GM23338 (cell line): ENCODE data around the gene ZNF174. TPM values are rescaled to one million over a fixed set of nuclear protein-coding genes. Genes with fewer than 3 reads are reported as not detected.

ENCODE experiments used
- ATAC-seq: fragments of 200-7000 bp; cut with Tn5 transposase; 3 replicates; pipeline ENCODE4 v1.9.1; 2020
- DNase-seq: peaks from one replicate; pipeline ENCODE4 v3.0.0-alpha.2; 2015; ENCODE audit warnings: low spot score
- H2AFZ ChIP-seq: fragments of 200-600 bp; sonication (generic); 2 replicates; pipeline ENCODE4 v1.8.0; 2016; ENCODE audit warnings: antibody characterized with exemption, mild to moderate bottlenecking, moderate library complexity
- H3F3A ChIP-seq: fragments of 200-600 bp; sonication (generic); replicated peaks from 2 replicates; pipeline ENCODE4 v1.8.0; 2017; ENCODE audit warnings: antibody characterized with exemption, mixed run types, low read depth
- H3K27ac ChIP-seq: fragments of 200-600 bp; sonication (generic); 2 replicates; pipeline ENCODE4 v1.6.1; 2016; ENCODE audit warnings: low read depth
- H3K27me3 ChIP-seq: fragments of 200-600 bp; sonication (generic); 2 replicates; pipeline ENCODE4 v1.8.0; 2016; ENCODE audit warnings: mild to moderate bottlenecking, mixed run types, moderate library complexity; ENCODE audit not compliant: insufficient read depth
- H3K36me3 ChIP-seq: fragments of 200-600 bp; sonication (generic); 2 replicates; pipeline ENCODE4 v1.8.0; 2016; ENCODE audit warnings: mild to moderate bottlenecking; ENCODE audit not compliant: insufficient read depth
- H3K4me1 ChIP-seq: fragments of 200-600 bp; sonication (generic); 2 replicates; pipeline ENCODE4 v1.8.0; 2016; ENCODE audit warnings: mild to moderate bottlenecking, moderate library complexity; ENCODE audit not compliant: insufficient read depth
- H3K4me2 ChIP-seq: fragments of 200-600 bp; sonication (generic); 2 replicates; pipeline ENCODE4 v1.7.1; 2017; ENCODE audit warnings: mixed run types
- H3K4me3 ChIP-seq: fragments of 200-600 bp; sonication (generic); 2 replicates; pipeline ENCODE4 v1.6.1; 2016; ENCODE audit warnings: mixed run types
- H3K79me2 ChIP-seq: fragments of 200-600 bp; sonication (generic); replicated peaks from 2 replicates; pipeline ENCODE4 v1.8.0; 2017; ENCODE audit warnings: mild to moderate bottlenecking; ENCODE audit not compliant: insufficient read depth
- H3K9me2 ChIP-seq: fragments of 200-600 bp; sonication (generic); 2 replicates; pipeline ENCODE4 v1.8.0; 2017; ENCODE audit not compliant: insufficient read depth
- H4K20me1 ChIP-seq: fragments of 200-600 bp; sonication (generic); replicated peaks from 2 replicates; pipeline ENCODE4 v1.8.0; 2017; ENCODE audit warnings: mild to moderate bottlenecking; ENCODE audit not compliant: insufficient read depth
- H3K27ac Mint-ChIP-seq: 2 replicates; pipeline ENCODE4 v1.8.0; 2020; ENCODE audit warnings: inconsistent platforms, mild to moderate bottlenecking, moderate library complexity, mixed read lengths
- H3K27me3 Mint-ChIP-seq: 3 replicates; pipeline ENCODE4 v1.8.0; 2022; ENCODE audit warnings: low read depth, mild to moderate bottlenecking, moderate library complexity, mixed read lengths, inconsistent platforms; ENCODE audit not compliant: insufficient read depth, poor library complexity
- H3K36me3 Mint-ChIP-seq: 3 replicates; pipeline ENCODE4 v1.8.0; 2021; ENCODE audit warnings: low read depth, mild to moderate bottlenecking, inconsistent platforms, moderate library complexity, mixed read lengths
- H3K4me1 Mint-ChIP-seq: 3 replicates; pipeline ENCODE4 v1.8.0; 2020; ENCODE audit warnings: mild to moderate bottlenecking, inconsistent platforms, mixed read lengths
- H3K4me3 Mint-ChIP-seq: 3 replicates; pipeline ENCODE4 v1.8.0; 2021; ENCODE audit warnings: moderate library complexity, mild to moderate bottlenecking, inconsistent platforms, mixed read lengths
- H3K9me3 Mint-ChIP-seq: 3 replicates; pipeline ENCODE4 v1.8.0; 2020; ENCODE audit warnings: moderate library complexity, mild to moderate bottlenecking, inconsistent platforms, mixed read lengths
- STAT1 ChIP-seq: IDR thresholded peaks from one replicate; pipeline ENCODE4 v1.6.1; 2016; ENCODE audit warnings: antibody characterized with exemption; ENCODE audit not compliant: unreplicated experiment
- polyA plus RNA-seq: library from polyadenylated mRNA; unstranded; fragments of >200 nt; fragmentation: Nextera tagmentation; extraction: Ambion mirVana; gene quantifications from 2 replicates; pipeline ENCODE4 v1.2.1, GENCODE V29; 2016
- total RNA-seq: library from RNA; depleted of rRNA; stranded (reverse); fragments of >200 nt; shearing (Covaris generic); gene quantifications from 2 replicates; pipeline ENCODE4 v1.2.3, GENCODE V29; 2014
- TF ChIP-seq, protein P1 (sequence below): IDR thresholded peaks from 2 replicates; pipeline ENCODE4 v1.6.1; 2016; ENCODE audit warnings: antibody characterized with exemption
- TF ChIP-seq, protein P2 (sequence below): fragments of 250-450 bp; sonication (Bioruptor Pico); IDR thresholded peaks from 2 replicates; pipeline ENCODE4 v1.5.0; 2020; ENCODE audit warnings: mild to moderate bottlenecking, moderate library complexity
- TF ChIP-seq, protein P3 (sequence below), 2 experiments: fragments of 200-600 bp in 1 of 2; sonication (generic) in 1 of 2; conservative IDR thresholded peaks; 2 replicates each; pipeline versions ENCODE4 v1.5.1 to v1.6.1; 2016 to 2017; ENCODE audit warnings: antibody characterized with exemption in 2 of 2, low read depth in 2 of 2, mild to moderate bottlenecking in 2 of 2, moderate library complexity in 1 of 2

The ZNF174 gene
- total and polyA plus RNA-seq, 2 experiments from 2014 or later = 9.0 to 13.2 TPM

DNA sequence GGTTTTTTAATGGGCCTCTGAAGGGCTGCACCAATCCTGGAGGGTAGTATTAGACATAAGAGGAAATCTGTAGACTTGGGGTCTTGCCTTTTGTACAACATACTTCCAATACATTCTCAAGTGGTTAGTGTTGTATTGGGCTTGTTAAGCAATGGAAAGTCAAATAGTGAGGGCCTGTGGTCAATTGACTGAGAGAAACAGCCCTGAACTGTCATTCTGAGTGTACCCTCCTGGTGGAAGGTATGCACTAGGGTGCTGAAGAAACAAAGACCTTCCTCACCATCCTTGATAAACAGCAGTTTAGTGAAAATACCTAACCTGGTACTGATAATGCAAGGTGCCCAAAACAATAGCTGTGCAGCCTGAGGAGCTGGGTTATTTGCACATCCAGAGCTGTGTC, 23.1 kb upstream of the ZNF174 start:
- TF ChIP-seq, protein P1, sequence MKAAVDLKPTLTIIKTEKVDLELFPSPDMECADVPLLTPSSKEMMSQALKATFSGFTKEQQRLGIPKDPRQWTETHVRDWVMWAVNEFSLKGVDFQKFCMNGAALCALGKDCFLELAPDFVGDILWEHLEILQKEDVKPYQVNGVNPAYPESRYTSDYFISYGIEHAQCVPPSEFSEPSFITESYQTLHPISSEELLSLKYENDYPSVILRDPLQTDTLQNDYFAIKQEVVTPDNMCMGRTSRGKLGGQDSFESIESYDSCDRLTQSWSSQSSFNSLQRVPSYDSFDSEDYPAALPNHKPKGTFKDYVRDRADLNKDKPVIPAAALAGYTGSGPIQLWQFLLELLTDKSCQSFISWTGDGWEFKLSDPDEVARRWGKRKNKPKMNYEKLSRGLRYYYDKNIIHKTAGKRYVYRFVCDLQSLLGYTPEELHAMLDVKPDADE = no peak
- TF ChIP-seq, protein P2, sequence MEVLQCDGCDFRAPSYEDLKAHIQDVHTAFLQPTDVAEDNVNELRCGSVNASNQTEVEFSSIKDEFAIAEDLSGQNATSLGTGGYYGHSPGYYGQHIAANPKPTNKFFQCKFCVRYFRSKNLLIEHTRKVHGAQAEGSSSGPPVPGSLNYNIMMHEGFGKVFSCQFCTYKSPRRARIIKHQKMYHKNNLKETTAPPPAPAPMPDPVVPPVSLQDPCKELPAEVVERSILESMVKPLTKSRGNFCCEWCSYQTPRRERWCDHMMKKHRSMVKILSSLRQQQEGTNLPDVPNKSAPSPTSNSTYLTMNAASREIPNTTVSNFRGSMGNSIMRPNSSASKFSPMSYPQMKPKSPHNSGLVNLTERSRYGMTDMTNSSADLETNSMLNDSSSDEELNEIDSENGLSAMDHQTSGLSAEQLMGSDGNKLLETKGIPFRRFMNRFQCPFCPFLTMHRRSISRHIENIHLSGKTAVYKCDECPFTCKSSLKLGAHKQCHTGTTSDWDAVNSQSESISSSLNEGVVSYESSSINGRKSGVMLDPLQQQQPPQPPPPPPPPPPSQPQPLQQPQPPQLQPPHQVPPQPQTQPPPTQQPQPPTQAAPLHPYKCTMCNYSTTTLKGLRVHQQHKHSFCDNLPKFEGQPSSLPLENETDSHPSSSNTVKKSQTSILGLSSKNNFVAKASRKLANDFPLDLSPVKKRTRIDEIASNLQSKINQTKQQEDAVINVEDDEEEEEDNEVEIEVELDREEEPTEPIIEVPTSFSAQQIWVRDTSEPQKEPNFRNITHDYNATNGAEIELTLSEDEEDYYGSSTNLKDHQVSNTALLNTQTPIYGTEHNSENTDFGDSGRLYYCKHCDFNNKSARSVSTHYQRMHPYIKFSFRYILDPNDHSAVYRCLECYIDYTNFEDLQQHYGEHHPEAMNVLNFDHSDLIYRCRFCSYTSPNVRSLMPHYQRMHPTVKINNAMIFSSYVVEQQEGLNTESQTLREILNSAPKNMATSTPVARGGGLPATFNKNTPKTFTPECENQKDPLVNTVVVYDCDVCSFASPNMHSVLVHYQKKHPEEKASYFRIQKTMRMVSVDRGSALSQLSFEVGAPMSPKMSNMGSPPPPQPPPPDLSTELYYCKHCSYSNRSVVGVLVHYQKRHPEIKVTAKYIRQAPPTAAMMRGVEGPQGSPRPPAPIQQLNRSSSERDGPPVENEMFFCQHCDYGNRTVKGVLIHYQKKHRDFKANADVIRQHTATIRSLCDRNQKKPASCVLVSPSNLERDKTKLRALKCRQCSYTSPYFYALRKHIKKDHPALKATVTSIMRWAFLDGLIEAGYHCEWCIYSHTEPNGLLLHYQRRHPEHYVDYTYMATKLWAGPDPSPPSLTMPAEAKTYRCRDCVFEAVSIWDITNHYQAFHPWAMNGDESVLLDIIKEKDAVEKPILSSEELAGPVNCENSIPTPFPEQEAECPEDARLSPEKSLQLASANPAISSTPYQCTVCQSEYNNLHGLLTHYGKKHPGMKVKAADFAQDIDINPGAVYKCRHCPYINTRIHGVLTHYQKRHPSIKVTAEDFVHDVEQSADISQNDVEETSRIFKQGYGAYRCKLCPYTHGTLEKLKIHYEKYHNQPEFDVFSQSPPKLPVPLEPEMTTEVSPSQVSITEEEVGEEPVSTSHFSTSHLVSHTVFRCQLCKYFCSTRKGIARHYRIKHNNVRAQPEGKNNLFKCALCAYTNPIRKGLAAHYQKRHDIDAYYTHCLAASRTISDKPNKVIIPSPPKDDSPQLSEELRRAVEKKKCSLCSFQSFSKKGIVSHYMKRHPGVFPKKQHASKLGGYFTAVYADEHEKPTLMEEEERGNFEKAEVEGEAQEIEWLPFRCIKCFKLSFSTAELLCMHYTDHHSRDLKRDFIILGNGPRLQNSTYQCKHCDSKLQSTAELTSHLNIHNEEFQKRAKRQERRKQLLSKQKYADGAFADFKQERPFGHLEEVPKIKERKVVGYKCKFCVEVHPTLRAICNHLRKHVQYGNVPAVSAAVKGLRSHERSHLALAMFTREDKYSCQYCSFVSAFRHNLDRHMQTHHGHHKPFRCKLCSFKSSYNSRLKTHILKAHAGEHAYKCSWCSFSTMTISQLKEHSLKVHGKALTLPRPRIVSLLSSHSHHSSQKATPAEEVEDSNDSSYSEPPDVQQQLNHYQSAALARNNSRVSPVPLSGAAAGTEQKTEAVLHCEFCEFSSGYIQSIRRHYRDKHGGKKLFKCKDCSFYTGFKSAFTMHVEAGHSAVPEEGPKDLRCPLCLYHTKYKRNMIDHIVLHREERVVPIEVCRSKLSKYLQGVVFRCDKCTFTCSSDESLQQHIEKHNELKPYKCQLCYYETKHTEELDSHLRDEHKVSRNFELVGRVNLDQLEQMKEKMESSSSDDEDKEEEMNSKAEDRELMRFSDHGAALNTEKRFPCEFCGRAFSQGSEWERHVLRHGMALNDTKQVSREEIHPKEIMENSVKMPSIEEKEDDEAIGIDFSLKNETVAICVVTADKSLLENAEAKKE (CRISPR knock-in tag) = no peak
- TF ChIP-seq STAT1 = no peak
- TF ChIP-seq, protein P3, sequence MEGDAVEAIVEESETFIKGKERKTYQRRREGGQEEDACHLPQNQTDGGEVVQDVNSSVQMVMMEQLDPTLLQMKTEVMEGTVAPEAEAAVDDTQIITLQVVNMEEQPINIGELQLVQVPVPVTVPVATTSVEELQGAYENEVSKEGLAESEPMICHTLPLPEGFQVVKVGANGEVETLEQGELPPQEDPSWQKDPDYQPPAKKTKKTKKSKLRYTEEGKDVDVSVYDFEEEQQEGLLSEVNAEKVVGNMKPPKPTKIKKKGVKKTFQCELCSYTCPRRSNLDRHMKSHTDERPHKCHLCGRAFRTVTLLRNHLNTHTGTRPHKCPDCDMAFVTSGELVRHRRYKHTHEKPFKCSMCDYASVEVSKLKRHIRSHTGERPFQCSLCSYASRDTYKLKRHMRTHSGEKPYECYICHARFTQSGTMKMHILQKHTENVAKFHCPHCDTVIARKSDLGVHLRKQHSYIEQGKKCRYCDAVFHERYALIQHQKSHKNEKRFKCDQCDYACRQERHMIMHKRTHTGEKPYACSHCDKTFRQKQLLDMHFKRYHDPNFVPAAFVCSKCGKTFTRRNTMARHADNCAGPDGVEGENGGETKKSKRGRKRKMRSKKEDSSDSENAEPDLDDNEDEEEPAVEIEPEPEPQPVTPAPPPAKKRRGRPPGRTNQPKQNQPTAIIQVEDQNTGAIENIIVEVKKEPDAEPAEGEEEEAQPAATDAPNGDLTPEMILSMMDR (conservative IDR thresholded peaks at IDR 0.05; ENCODE audit: low read depth in 2 of 2) = no peak
- no peak overlapping the region for H3K27ac Mint-ChIP-seq
- peaks cover 48% of the 10 kb centered on the region for H3K36me3 Mint-ChIP-seq
- peaks cover 19% of the 10 kb centered on the region for H3K27me3 Mint-ChIP-seq
- H3K27ac ChIP-seq = no peak overlapping the region
- no peaks in the 10 kb centered on the region for H3F3A ChIP-seq
- no peaks in the 10 kb centered on the region for H4K20me1 ChIP-seq
- ATAC-seq = no peak
- H3K4me3 ChIP-seq = no peak overlapping the region
- no peaks in the 10 kb centered on the region for H3K9me2 ChIP-seq
- peaks cover 96% of the 10 kb centered on the region for H3K9me3 Mint-ChIP-seq
- no peaks in the 10 kb centered on the region for H3K27me3 ChIP-seq
- H3K4me2 ChIP-seq = no peak overlapping the region
- no peak for DNase-seq
- no peaks in the 10 kb centered on the region for H3K4me1 Mint-ChIP-seq
- no peaks in the 10 kb centered on the region for H3K4me1 ChIP-seq
- H3K36me3 ChIP-seq = peaks cover 15% of the 10 kb centered on the region
- no peaks in the 10 kb centered on the region for H3K79me2 ChIP-seq
- no peak overlapping the region for H3K4me3 Mint-ChIP-seq
- no peak overlapping the region for H2AFZ ChIP-seq
